HG03103 (cell line): ENCODE data around the gene BTBD19.
"Not testable (repeated sequence)": the region's sequence is repeated elsewhere in the genome, so short reads cannot be mapped to it uniquely, and the experiment has no call there.

Source experiments
- ATAC-seq: cut with Tn5 transposase; IDR thresholded peaks from one replicate; pipeline ENCODE4 v1.9.1; 2021; ENCODE audit warnings: low read depth; ENCODE audit not compliant: unreplicated experiment

Gene BTBD19

GRCh38 chr1:44808938-44809917, 905 bp downstream of the BTBD19 start:
- ATAC-seq = peak; percentile 51

- ATAC-seq = no peak
Measured at GRCh38 chr1:44810101-44810761, 1.9 kb downstream of the BTBD19 start.

DNA sequence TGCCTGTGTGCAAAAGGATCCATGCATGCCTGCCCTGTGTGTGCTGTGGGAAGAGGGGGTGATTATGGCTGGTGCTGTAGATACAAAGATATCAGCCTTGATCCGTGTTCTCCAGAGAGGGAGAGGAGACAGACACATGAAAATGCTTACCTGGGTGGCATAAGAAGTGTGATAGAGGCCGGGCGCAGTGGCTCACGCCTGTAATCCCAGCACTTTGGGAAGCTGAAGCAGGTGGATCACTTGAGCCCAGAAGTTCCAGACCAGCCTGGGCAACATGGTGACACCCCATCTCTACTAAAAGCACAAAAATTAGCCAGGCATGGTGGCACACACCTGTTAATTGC, 2.4 kb downstream of the BTBD19 start:
- not testable (repeated sequence) for ATAC-seq

- no peak for ATAC-seq
Measured at GRCh38 chr1:44811234-44811633, 2.9 kb downstream of the BTBD19 start.

DNA sequence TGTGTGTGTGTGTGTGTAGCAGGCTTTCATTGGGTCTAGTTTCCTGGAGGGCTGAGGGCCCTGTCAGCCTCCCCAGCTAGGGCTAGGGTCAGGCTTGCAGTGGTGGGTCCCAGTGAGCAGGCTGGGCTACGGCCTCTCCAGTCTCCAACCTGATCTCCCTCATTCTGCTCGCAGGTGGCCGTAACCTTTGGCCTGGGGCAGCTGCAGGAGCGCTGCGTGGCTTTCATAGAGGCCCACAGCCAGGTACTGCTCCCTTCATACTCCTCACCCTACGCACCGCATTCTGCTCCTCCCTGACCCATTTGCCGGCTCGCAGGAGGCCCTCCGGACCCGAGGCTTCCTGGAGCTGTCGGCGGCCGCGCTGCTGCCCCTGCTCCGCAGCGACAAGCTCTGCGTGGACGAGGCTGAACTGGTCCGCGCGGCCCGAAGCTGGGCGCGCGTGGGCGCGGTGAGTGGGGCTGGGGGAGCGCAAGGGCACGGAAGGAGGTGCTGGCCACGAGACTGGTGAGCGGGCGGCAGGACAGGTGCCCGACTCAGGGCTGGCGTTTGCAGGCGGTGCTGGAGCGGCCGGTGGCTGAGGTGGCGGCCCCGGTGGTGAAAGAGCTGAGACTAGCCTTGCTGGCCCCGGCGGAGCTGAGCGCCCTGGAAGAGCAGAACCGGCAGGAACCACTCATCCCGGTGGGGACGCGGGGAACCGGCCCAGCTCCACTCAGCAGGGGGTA, 4.7 kb downstream of the BTBD19 start:
- ATAC-seq = no peak

GRCh38 chr1:44815926-44816325, 7.6 kb downstream of the BTBD19 start:
- not testable (repeated sequence) for ATAC-seq

- no peak for ATAC-seq
Measured at GRCh38 chr1:44817307-44817706, 9.0 kb downstream of the BTBD19 start.

DNA sequence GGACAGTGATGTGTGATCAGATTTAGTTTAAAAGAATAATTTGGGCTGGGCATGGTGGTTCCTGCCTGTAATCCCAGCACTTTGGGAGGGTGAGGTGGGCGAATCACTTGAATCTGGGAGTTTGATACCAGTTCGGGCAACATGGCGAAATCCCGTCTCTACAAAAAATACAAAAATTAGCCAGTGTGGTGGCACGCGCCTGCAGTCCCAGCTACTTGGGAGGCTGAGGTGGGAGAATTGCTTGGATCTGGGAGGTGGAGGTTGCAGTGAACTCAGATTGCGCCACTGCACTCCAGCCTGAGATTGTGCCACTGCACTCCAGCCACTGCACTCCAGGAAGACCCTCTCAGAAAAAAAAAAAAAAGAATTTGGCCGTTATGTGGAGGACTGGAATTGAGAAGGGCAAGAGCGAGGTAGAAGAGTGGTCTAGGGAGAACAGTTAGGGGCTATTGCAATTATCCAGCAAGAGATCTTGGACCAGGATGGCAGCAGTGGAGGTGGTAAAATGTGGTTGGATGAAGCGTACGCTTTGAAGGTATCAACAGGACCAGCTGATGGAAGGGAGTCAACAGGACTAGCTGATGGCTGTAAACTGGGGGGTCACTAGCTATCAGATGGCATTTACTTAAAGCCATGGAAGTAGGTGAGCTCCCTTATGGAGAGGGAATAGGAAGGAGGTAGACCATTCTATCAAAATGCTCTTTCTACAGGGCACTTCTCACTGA, 9.6 kb downstream of the BTBD19 start:
- no peak for ATAC-seq

GRCh38 chr1:44819196-44819607, 10.9 kb downstream of the BTBD19 start:
- no peak for ATAC-seq

DNA sequence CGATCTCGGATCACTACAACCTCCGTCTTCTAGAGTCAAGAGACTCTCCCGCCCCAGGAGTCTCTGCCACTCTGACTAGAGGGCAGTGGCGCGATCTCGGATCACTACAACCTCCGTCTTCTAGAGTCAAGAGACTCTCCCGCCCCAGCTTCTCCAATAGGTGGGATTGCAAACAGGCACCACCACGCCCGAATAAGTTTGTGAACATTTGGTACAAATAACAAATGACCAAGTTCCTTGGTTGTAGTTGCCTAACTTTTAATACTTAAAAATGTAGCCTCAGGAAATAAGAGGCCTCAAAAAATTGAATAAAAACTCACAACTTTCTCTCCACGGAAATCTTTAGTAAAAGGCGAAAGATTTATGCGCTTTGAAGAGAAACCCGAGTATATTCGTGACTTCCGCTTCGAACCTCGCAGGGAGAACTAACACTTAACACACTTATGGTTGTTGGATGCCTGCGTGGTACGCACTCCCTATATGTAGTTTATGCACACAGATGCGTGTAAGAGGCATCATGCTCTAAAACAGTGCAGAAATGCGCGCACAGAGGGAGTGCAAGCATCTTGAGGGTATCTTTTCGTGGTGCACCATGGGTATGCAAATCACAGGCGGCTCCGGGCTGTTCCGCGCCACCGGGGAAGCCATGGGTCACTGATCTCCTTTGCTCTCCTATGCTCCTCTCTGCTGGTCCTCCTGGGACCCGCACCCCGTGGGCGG, 11.4 kb downstream of the BTBD19 start:
- peak; percentile 66 for ATAC-seq

- ATAC-seq = no peak
Measured at GRCh38 chr1:44820328-44821239, 12.3 kb downstream of the BTBD19 start.

DNA sequence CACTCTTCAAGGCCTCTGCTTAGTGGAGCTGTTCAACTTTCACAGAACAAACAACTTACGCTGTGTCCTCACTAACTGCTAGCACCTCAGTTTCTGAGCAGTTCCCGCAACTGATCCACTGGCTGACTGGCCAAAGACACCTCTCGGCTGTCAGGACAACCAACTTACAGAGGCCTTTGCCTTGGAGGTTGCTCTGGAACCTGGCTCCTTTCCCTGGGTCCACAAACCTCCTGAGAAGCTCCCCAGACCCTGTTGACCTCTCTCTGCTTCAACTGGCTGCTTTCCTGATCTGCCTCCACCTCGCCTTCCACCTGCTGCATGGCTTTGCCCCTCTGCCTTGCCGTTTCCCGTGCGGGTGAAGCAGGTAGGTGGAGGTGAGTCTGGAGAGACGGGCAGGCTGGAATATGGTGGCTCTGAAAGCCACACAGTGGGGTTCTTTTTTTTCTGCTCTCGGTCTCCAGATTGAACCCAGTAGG, 13.0 kb downstream of the BTBD19 start:
- no peak for ATAC-seq

DNA sequence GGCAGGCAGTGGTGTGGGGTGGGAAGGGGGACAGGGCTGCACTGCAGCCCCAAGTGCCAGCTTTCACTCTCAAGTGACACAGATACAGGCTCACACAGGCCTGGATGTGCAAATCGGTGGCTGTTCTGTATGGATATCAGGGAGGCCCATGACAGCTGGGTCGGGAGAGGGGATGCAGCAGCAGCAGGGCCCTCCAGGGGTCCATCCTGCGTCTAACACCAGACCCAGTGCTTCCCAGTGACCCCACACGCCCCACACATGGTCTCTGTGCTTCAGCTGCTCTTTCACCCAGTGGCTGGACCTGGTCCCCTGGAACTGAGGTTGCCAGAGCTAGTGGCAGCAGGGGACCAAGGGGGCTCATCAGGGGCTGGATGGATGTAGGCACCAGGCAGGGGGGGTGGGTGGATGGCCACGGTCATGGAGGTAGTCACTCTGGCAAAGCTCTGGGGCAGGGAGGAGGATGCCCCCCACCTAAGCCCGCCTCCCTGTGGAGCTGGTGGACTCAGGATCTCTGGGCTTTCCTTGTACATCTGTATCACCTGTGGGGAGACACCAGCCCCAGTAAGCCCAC, 13.9 kb downstream of the BTBD19 start:
- no peak for ATAC-seq

GRCh38 chr1:44822981-44823451, 14.7 kb downstream of the BTBD19 start:
- ATAC-seq = no peak

DNA sequence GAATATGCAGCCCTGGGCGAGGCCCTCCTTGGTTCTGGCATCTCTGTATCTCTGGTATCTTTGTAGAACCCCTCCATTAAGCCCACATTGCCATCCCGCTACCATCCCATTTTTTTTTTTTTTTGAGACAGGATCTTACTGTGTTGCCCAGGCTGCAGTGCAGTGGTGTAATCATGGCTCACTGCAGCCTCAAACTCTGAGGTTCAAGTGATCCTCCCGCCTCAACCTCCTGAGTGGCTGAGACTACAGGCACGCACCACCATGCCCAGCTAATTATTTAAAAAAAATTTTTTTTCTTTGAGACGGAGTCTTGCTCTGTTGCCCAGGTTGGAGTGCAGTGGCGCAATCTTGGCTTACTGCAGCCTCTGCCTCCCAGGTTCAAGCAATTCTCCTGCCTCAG, 16.1 kb downstream of the BTBD19 start:
- not testable (repeated sequence) for ATAC-seq

DNA sequence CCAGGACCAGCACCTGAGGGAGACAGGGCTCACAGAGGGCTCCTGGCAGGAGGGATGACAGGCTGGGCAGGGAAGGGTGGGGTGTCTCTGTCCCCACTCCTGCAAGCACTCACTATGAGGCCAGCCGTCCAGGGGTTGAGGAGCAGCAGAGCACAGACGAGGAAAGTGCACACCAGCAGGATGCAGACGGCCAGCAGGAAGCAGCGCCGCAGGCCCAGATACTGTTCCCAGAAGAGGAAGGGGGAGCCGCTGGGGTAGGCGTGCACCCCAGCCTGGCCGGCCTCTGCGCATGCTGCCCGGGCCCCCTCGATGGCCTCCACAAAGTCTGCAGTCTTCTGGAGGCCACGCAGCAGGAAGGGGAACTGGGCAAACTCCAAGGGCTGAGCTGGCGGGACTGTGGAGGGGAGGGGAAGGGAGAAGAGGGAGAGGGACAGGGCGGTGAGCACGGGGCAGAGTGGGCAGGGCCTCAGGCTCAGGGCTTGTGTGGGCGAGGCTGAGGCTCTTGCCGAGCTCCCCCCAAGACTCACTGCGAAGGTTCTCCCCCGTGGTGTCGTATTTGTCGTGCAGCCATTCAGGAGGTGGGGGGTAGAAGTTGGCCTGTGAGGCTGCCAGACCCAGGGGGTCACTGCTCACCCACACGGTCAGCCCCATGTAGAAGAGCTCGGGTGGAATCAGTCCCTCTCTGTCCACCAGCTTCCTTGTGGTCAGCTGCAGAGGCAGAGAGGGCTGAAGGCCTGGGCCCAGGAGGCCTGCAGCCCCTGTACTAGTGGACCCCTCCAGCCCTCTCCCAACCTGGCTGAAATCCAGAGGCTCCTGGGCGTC, 18.3 kb downstream of the BTBD19 start:
- no peak for ATAC-seq

DNA sequence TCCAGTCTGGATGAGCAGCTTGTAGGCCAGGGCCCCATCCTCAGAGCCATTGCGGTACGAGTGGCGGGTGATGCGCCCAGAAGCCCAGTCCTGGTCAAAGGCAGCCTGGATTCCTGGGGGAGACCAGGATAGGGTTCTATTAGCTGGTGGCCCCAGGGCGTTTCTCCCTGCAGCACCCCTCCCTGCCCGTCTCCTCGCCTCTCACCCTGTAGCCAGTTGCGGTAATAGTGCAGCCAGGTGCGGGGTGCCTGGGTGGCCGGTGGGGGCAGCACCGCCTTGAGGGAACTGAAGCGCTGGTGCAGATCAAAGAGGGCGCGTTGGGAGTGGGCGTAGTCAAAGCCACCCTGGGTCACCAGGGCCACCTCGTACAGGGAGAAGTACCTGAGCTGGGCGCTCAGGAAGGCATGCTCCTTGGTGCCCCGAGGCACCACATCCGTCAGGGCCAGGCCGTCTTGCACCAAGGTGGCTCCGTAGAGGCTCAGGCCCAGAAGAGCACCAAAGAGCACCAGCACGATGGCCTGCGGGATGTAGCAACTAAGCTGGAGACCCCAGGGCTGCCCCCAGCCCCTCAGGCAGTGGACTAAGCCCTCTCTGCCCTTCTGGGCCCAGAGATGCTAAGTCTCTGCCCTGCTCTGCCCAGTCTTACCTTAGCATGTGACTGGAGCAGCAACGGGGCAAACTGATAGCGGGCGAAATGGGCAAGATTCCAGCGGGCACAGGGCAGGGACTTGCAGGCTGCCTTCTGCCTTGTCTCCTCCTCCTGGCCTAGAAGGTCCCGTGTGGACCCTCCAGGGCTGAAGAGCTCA, 19.1 kb downstream of the BTBD19 start:
- ATAC-seq = no peak
